ENCODE data around the gene NT5C2.

Gene NT5C2

DNA sequence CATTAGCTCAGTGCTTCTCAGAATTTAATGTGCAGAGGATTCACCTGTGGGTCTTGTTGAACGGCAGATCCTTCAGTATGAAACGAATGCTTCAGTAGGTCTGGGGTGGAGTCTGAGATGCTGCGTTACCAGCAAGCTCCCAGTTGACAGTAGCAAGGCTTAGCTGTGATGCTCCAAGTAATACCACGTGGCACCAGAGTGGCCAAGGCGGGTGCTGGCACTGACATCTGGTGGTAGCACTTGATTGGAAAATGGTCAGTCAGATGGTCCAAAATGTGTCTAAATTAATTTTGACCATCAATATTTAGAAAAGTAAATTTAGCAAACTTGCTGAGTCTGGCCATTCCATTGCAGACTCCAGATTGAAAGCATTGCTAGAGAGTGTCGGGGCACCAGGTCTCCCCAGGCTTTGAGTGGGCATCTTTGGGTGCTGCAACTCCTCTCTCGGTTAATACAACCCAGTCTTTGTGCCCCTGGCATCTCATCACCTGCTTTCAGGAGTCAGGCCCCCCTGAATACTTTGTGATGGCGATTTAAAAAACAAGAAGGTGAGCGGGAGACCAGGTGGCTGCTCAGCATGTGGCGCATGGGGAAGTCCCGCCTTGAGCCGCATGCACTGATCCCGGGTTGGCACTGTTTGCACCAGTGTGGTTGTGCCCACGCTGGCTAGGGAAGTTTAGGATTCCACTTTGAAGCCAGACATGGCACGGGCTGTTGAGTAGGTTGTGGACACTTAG is 130.1 kb downstream of the NT5C2 start:
- Histone ChIP-seq H3K27me3 (ENCODE audit: control insufficient read depth, low read length) (no peaks in the 10 kb centered on the region), H3K4me1 (ENCODE audit: control insufficient read depth, low read length) (no peaks in the 10 kb centered on the region), H3K27ac (ENCODE audit: low read depth, low read length) (no peak overlapping the region), H3K4me2 (ENCODE audit: low read length) (no peak overlapping the region), H3K4me3 (ENCODE audit: low read length) (no peak overlapping the region), H3K9me2 (replicated peaks; ENCODE audit: control insufficient read depth, low read length) (no peaks in the 10 kb centered on the region), H3K79me2 (ENCODE audit: control insufficient read depth, low read length) (no peaks in the 10 kb centered on the region), H3F3A (ENCODE audit: control insufficient read depth, insufficient read depth) (no peaks in the 10 kb centered on the region), H3K36me3 (ENCODE audit: control insufficient read depth, low read length) (no peaks in the 10 kb centered on the region), H3K9me3 (ENCODE audit: control insufficient read depth, insufficient read depth, low read length) (no peaks in the 10 kb centered on the region), H4K20me1 (ENCODE audit: control insufficient read depth, insufficient read depth, low read depth, low read length) (no peaks in the 10 kb centered on the region)
- TF ChIP-seq EZH2phosphoT487 (IDR thresholded peaks at IDR 0.05; ENCODE audit: borderline replicate concordance, low read length), result no peak
- TF ChIP-seq, protein P1, sequence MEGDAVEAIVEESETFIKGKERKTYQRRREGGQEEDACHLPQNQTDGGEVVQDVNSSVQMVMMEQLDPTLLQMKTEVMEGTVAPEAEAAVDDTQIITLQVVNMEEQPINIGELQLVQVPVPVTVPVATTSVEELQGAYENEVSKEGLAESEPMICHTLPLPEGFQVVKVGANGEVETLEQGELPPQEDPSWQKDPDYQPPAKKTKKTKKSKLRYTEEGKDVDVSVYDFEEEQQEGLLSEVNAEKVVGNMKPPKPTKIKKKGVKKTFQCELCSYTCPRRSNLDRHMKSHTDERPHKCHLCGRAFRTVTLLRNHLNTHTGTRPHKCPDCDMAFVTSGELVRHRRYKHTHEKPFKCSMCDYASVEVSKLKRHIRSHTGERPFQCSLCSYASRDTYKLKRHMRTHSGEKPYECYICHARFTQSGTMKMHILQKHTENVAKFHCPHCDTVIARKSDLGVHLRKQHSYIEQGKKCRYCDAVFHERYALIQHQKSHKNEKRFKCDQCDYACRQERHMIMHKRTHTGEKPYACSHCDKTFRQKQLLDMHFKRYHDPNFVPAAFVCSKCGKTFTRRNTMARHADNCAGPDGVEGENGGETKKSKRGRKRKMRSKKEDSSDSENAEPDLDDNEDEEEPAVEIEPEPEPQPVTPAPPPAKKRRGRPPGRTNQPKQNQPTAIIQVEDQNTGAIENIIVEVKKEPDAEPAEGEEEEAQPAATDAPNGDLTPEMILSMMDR (IDR thresholded peaks at IDR 0.05; ENCODE audit: low read depth, low read length, poor library complexity, severe bottlenecking), result no peak

DNA sequence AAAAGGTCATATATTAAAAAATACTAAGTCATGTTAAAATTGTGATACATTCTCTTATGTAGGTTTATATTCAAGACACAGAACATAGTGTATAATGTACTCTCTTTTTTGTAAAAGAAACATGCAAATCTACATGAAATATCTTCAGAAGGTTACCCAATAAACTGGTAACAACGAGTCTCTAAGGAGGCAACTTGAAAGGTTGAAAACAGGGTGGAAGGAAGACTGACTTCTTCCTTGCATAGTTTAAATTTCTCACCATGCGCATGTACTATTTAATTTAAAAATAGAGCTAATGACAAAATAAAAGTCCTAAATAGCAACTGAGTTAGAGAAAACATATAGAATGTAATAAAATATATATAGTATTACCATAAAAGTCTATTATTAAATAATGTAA is 132.5 kb downstream of the NT5C2 start:
- Histone ChIP-seq H3K27me3 (ENCODE audit: control insufficient read depth, low read length) (no peaks in the 10 kb centered on the region), H3K4me1 (ENCODE audit: control insufficient read depth, low read length) (no peaks in the 10 kb centered on the region), H3K4me2 (ENCODE audit: low read length) (no peak overlapping the region), H3K9me2 (replicated peaks; ENCODE audit: control insufficient read depth, low read length) (no peaks in the 10 kb centered on the region), H3K4me3 (ENCODE audit: low read length) (no peak overlapping the region), H3K79me2 (ENCODE audit: control insufficient read depth, low read length) (no peaks in the 10 kb centered on the region), H3K9me3 (ENCODE audit: control insufficient read depth, insufficient read depth, low read length) (no peaks in the 10 kb centered on the region), H3K36me3 (ENCODE audit: control insufficient read depth, low read length) (no peaks in the 10 kb centered on the region), H3F3A (ENCODE audit: control insufficient read depth, insufficient read depth) (no peaks in the 10 kb centered on the region), H3K27ac (ENCODE audit: low read depth, low read length) (no peak overlapping the region), H4K20me1 (ENCODE audit: control insufficient read depth, insufficient read depth, low read depth, low read length) (no peaks in the 10 kb centered on the region)
- TF ChIP-seq EZH2phosphoT487 (IDR thresholded peaks at IDR 0.05; ENCODE audit: borderline replicate concordance, low read length), result no peak
- TF ChIP-seq, protein P1 (IDR thresholded peaks at IDR 0.05; ENCODE audit: low read depth, low read length, poor library complexity, severe bottlenecking), result no peak

DNA sequence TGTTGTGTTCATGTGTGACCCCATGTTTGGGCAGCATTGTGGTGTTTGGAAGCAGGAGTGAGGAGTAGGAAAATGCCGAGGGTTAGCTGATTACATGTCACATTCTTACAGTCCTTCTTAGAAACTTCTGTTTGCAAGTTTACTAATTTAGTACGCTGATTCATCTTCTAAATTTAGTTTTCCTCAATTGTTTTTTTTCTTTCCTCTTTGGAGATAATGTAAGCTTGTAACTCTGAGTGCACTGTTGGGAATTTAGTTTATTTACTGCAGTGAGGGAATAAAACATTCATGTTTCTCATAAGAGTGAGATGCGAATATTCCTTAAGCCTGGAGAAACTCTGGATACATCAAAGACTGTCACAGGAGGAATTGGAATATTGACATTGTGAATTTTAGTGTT is 135.0 kb downstream of the NT5C2 start:
- H3K4me2 ChIP-seq (ENCODE audit: low read length), result no peak overlapping the region
- peaks cover 2% of the 10 kb centered on the region; the same call in 1 of the 2 replicates for H3K27me3 ChIP-seq (ENCODE audit: control insufficient read depth, low read length)
- no peaks in the 10 kb centered on the region for H3K9me2 ChIP-seq (replicated peaks; ENCODE audit: control insufficient read depth, low read length)
- H3K36me3 ChIP-seq (ENCODE audit: control insufficient read depth, low read length), result no peaks in the 10 kb centered on the region
- H3K4me3 ChIP-seq (ENCODE audit: low read length), result no peak overlapping the region
- no peaks in the 10 kb centered on the region for H3K4me1 ChIP-seq (ENCODE audit: control insufficient read depth, low read length)
- H3K9me3 ChIP-seq (ENCODE audit: control insufficient read depth, insufficient read depth, low read length), result no peaks in the 10 kb centered on the region
- H3K27ac ChIP-seq (ENCODE audit: low read depth, low read length), result no peak overlapping the region
- no peaks in the 10 kb centered on the region for H4K20me1 ChIP-seq (ENCODE audit: control insufficient read depth, insufficient read depth, low read depth, low read length)
- H3F3A ChIP-seq (ENCODE audit: control insufficient read depth, insufficient read depth), result no peaks in the 10 kb centered on the region
- TF ChIP-seq, protein P1 (IDR thresholded peaks at IDR 0.05; ENCODE audit: low read depth, low read length, poor library complexity, severe bottlenecking), result no peak
- no peak for TF ChIP-seq EZH2phosphoT487 (IDR thresholded peaks at IDR 0.05; ENCODE audit: borderline replicate concordance, low read length)
- no peaks in the 10 kb centered on the region for H3K79me2 ChIP-seq (ENCODE audit: control insufficient read depth, low read length)
